ENCODE data around the gene NXPE4. TPM values are rescaled to one million over a fixed set of nuclear protein-coding genes. Genes with fewer than 3 reads are reported as not detected.
"Not testable (repeated sequence)": the region's sequence is repeated elsewhere in the genome, so short reads cannot be mapped to it uniquely, and the experiment has no call there.

The NXPE4 gene
- total RNA-seq, 3 donors from 2014 or later (not counting 1 experiment from before 2014, with no cell fraction given) = not detected

- TF ChIP-seq CTCF (IDR thresholded peaks at IDR 0.05) = no peak
- H3K27me3 Mint-ChIP-seq (ENCODE audit: low read depth in 2 of 2) = no peaks in the 10 kb centered on the region
- H3K9me3 ChIP-seq (ENCODE audit: control insufficient read depth, insufficient read depth, low read length) = peaks cover 5% of the 10 kb centered on the region
- no peaks in the 10 kb centered on the region for H3K36me3 ChIP-seq (ENCODE audit: control insufficient read depth, insufficient read depth, low read length)
- H3K27me3 ChIP-seq (ENCODE audit: control insufficient read depth, insufficient read depth, low read length) = no peaks in the 10 kb centered on the region
- intact Hi-C loops (cut with micrococcal nuclease) = no loop called here
- H3K4me1 Mint-ChIP-seq = no peaks in the 10 kb centered on the region
- H3K9me3 Mint-ChIP-seq = no peaks in the 10 kb centered on the region
- H3K27ac Mint-ChIP-seq = no peak overlapping the region
- ATAC-seq = no peak
- no peaks in the 10 kb centered on the region for H3K36me3 Mint-ChIP-seq
- H3K27ac ChIP-seq (ENCODE audit: low read length) = no peak overlapping the region
- WGBS (ENCODE audit: insufficient coverage) = 89% methylated on average over 18 of the region's 18 CpGs
- no peak for DNase-seq
- H3K4me3 ChIP-seq (ENCODE audit: low read length) = no peak overlapping the region
- no peak overlapping the region for H3K4me3 Mint-ChIP-seq
- no peaks in the 10 kb centered on the region for H3K4me1 ChIP-seq (ENCODE audit: control insufficient read depth, insufficient read depth, low read length)
Measured at GRCh38 chr11:114610984-114611944, 15.7 kb upstream of the NXPE4 start.

GRCh38 chr11:114610550-114610949 is 15.0 kb upstream of the NXPE4 start:
- no peak for TF ChIP-seq CTCF (IDR thresholded peaks at IDR 0.05)
- no peak overlapping the region for H3K27ac Mint-ChIP-seq
- no peak overlapping the region for H3K4me3 Mint-ChIP-seq
- no peaks in the 10 kb centered on the region for H3K27me3 Mint-ChIP-seq (ENCODE audit: low read depth in 2 of 2)
- H3K27me3 ChIP-seq (ENCODE audit: control insufficient read depth, insufficient read depth, low read length) = no peaks in the 10 kb centered on the region
- no peaks in the 10 kb centered on the region for H3K36me3 Mint-ChIP-seq
- H3K4me1 Mint-ChIP-seq = no peaks in the 10 kb centered on the region
- H3K9me3 Mint-ChIP-seq = no peaks in the 10 kb centered on the region
- H3K36me3 ChIP-seq (ENCODE audit: control insufficient read depth, insufficient read depth, low read length) = no peaks in the 10 kb centered on the region
- H3K9me3 ChIP-seq (ENCODE audit: control insufficient read depth, insufficient read depth, low read length) = peaks cover 5% of the 10 kb centered on the region
- H3K4me3 ChIP-seq (ENCODE audit: low read length) = no peak overlapping the region
- WGBS (ENCODE audit: insufficient coverage) = 56% methylated on average over 10 of the region's 10 CpGs
- intact Hi-C loops (cut with micrococcal nuclease) = no loop called here
- ATAC-seq (no peak), DNase-seq (no peak)
- H3K27ac ChIP-seq (ENCODE audit: low read length) = no peak overlapping the region
- H3K4me1 ChIP-seq (ENCODE audit: control insufficient read depth, insufficient read depth, low read length) = no peaks in the 10 kb centered on the region

GRCh38 chr11:114609429-114609828 is 13.8 kb upstream of the NXPE4 start:
- Mint-ChIP-seq H3K4me3 (no peak overlapping the region), H3K27ac (no peak overlapping the region), H3K9me3 (no peaks in the 10 kb centered on the region), H3K36me3 (no peaks in the 10 kb centered on the region), H3K27me3 (ENCODE audit: low read depth in 2 of 2) (no peaks in the 10 kb centered on the region), H3K4me1 (no peaks in the 10 kb centered on the region)
- TF ChIP-seq CTCF (IDR thresholded peaks at IDR 0.05) = no peak
- Histone ChIP-seq H3K36me3 (ENCODE audit: control insufficient read depth, insufficient read depth, low read length) (no peaks in the 10 kb centered on the region), H3K9me3 (ENCODE audit: control insufficient read depth, insufficient read depth, low read length) (peaks cover 5% of the 10 kb centered on the region), H3K27me3 (ENCODE audit: control insufficient read depth, insufficient read depth, low read length) (no peaks in the 10 kb centered on the region), H3K4me3 (ENCODE audit: low read length) (no peak overlapping the region), H3K27ac (ENCODE audit: low read length) (no peak overlapping the region), H3K4me1 (ENCODE audit: control insufficient read depth, insufficient read depth, low read length) (no peaks in the 10 kb centered on the region)
- whole genome bisulfite sequencing (ENCODE audit: insufficient coverage) = 92% methylated on average over 9 of the region's 9 CpGs
- no peak for ATAC-seq
- intact Hi-C loops (cut with micrococcal nuclease) = no loop called here
- no peak for DNase-seq

- H3K4me1 ChIP-seq (ENCODE audit: control insufficient read depth, insufficient read depth, low read length); H3K27me3 Mint-ChIP-seq (ENCODE audit: low read depth in 2 of 2): not testable (repeated sequence)
Measured at GRCh38 chr11:114608605-114609004, 13.0 kb upstream of the NXPE4 start.

More at GRCh38 chr11:114608605-114609004, 13.0 kb upstream of the NXPE4 start:
- ATAC-seq; H3K4me3 Mint-ChIP-seq; intact Hi-C loops (cut with micrococcal nuclease); H3K27ac Mint-ChIP-seq; H3K36me3 Mint-ChIP-seq; H3K36me3 ChIP-seq (ENCODE audit: control insufficient read depth, insufficient read depth, low read length); H3K4me1 Mint-ChIP-seq; DNase-seq; H3K9me3 Mint-ChIP-seq; H3K9me3 ChIP-seq (ENCODE audit: control insufficient read depth, insufficient read depth, low read length); H3K27me3 ChIP-seq (ENCODE audit: control insufficient read depth, insufficient read depth, low read length); H3K27ac ChIP-seq (ENCODE audit: low read length); H3K4me3 ChIP-seq (ENCODE audit: low read length): not testable (repeated sequence)
- WGBS (ENCODE audit: insufficient coverage) = 79% methylated on average over 9 of the region's 9 CpGs

Measured in natural killer cell (primary cell).